GM12878 (cell line): Measurements from ENCODE around the gene CCNI. TPM values are rescaled to one million over a fixed set of nuclear protein-coding genes. Genes with fewer than 3 reads are reported as not detected.

Experiments
- ATAC-seq: fragments of 200-7000 bp; cut with Tn5 transposase; 3 replicates; pipeline ENCODE4 v1.9.1; 2020; ENCODE audit warnings: mild to moderate bottlenecking, moderate library complexity
- BruUV-seq: library from RNA; stranded (reverse); fragments of 400-500 nt; replicated peaks from 2 replicates; lab custom pipeline; 2021; lab: Mats Ljungman, UMichigan
- CTCF ChIA-PET: fragments of 300-600 bp; sonication (Branson Sonifier 250); formaldehyde crosslinking; extraction: SDS; loops from one replicate; lab custom pipeline; 2021; ENCODE audit warnings: inconsistent platforms; lab: Yijun Ruan, JAX
- POLR2A ChIA-PET: fragments of 350-600 bp; formaldehyde crosslinking; extraction: SDS; loops from one replicate; lab custom pipeline; 2021; ENCODE audit warnings: inconsistent platforms; lab: Charles Lee
- RAD21 ChIA-PET: fragments of 300-600 bp; sonication (Branson Sonifier 250); formaldehyde crosslinking; loops from one replicate; lab custom pipeline; 2023; ENCODE audit warnings: antibody characterized with exemption; ENCODE audit not compliant: unreplicated experiment; lab: Charles Lee
- SMC1A ChIA-PET: fragments of 300-600 bp; sonication (Branson Sonifier 250); formaldehyde crosslinking; loops from one replicate; lab custom pipeline; 2023; ENCODE audit not compliant: unreplicated experiment, uncharacterized antibody; lab: Charles Lee
- DNase-seq: peaks from one replicate; pipeline ENCODE4 v3.0.0-alpha.2; 2011; ENCODE audit warnings: low read depth, low spot score
- FAIRE-seq: peaks from 3 replicates; lab custom pipeline; 2011; peaks lifted over from hg19 to GRCh38; lab: Jason Lieb, UNC
- H2AFZ ChIP-seq: 2 replicates; pipeline ENCODE4 v1.6.0; 2011; ENCODE audit warnings: low read depth, low read length, control low read depth; ENCODE audit not compliant: control insufficient read depth
- H3K27ac ChIP-seq: 2 replicates; pipeline ENCODE4 v1.5.1; 2011; ENCODE audit warnings: control low read depth; ENCODE audit not compliant: control insufficient read depth, insufficient read depth
- H3K27me3 ChIP-seq, 2 experiments: replicated peaks in 1 of 2; 2 replicates each; pipeline versions ENCODE4 v1.6.0 to v1.6.1; 2011; ENCODE audit warnings: low read length in 1 of 2; ENCODE audit not compliant: control insufficient read depth in 2 of 2, insufficient read depth in 2 of 2
- H3K36me3 ChIP-seq, 2 experiments: 2 replicates each; pipeline ENCODE4 v1.5.1; 2011; ENCODE audit warnings: low read length in 1 of 2; ENCODE audit not compliant: control insufficient read depth in 2 of 2, insufficient read depth in 2 of 2
- H3K4me1 ChIP-seq: 2 replicates; pipeline ENCODE4 v1.6.1; 2011; ENCODE audit warnings: mild to moderate bottlenecking, low read length, moderate library complexity, mixed read lengths; ENCODE audit not compliant: control insufficient read depth, insufficient read depth
- H3K4me2 ChIP-seq: 2 replicates; pipeline ENCODE4 v1.6.0; 2011; ENCODE audit warnings: control low read depth; ENCODE audit not compliant: control insufficient read depth, insufficient read depth
- H3K4me3 ChIP-seq: fragments of 200-600 bp; sonication (generic); 2 replicates; pipeline ENCODE4 v1.5.1; 2016
- H3K79me2 ChIP-seq: 2 replicates; pipeline ENCODE4 v1.6.0; 2011; ENCODE audit warnings: low read length; ENCODE audit not compliant: control insufficient read depth, insufficient read depth
- H3K9ac ChIP-seq: 2 replicates; pipeline ENCODE4 v1.8.0; 2011; ENCODE audit warnings: low read length, control low read depth, mixed read lengths; ENCODE audit not compliant: control insufficient read depth, insufficient read depth
- H3K9me3 ChIP-seq: replicated peaks from 3 replicates; pipeline ENCODE4 v1.5.1; 2011; ENCODE audit warnings: mild to moderate bottlenecking, low read length; ENCODE audit not compliant: control insufficient read depth, insufficient read depth
- H4K20me1 ChIP-seq: 2 replicates; pipeline ENCODE4 v1.6.0; 2011; ENCODE audit not compliant: control insufficient read depth, insufficient read depth
- BACH1 ChIP-seq: fragments of 450-650 bp; IDR thresholded peaks from 2 replicates; pipeline ENCODE4 v1.6.1; 2017; ENCODE audit warnings: mild to moderate bottlenecking, borderline replicate concordance
- BMI1 ChIP-seq: fragments of 450-650 bp; IDR thresholded peaks from 2 replicates; pipeline ENCODE4 v1.6.1; 2016; ENCODE audit warnings: mild to moderate bottlenecking, moderate library complexity, borderline replicate concordance
- CHD1 ChIP-seq: IDR thresholded peaks from 2 replicates; pipeline ENCODE4 v1.6.1; 2012; ENCODE audit warnings: low read depth, low read length, improper control_type of control experiment
- DPF2 ChIP-seq: fragments of 450-650 bp; IDR thresholded peaks from 2 replicates; pipeline ENCODE4 v1.6.1; 2017; ENCODE audit warnings: mild to moderate bottlenecking
- EP300 ChIP-seq, 2 experiments: fragments of 150-350 bp in 1 of 2; IDR thresholded peaks; 2 replicates each; pipeline ENCODE4 v1.6.1; 2011 to 2012; ENCODE audit warnings: low read depth in 2 of 2, low read length in 2 of 2, borderline replicate concordance in 1 of 2, improper control_type of control experiment in 1 of 2, inconsistent platforms in 1 of 2; ENCODE audit not compliant: control insufficient read depth in 1 of 2
- ESRRA ChIP-seq: IDR thresholded peaks from 2 replicates; pipeline ENCODE4 v1.6.1; 2012; ENCODE audit warnings: mild to moderate bottlenecking, low read length, improper control_type of control experiment
- ETV6 ChIP-seq, 2 experiments: fragments of 450-650 bp in 1 of 2; IDR thresholded peaks in 1 of 2; conservative IDR thresholded peaks in 1 of 2; 2 replicates each; pipeline ENCODE4 v1.6.1; 2014; ENCODE audit warnings: antibody characterized with exemption in 1 of 2, borderline replicate concordance in 1 of 2, low read depth in 1 of 2, mild to moderate bottlenecking in 1 of 2, moderate library complexity in 1 of 2
- RELA ChIP-seq: fragments of 450-650 bp; IDR thresholded peaks from 2 replicates; pipeline ENCODE4 v1.8.0; 2014; ENCODE audit warnings: borderline replicate concordance; ENCODE audit not compliant: partially characterized antibody
- SREBF1 ChIP-seq: IDR thresholded peaks from 2 replicates; pipeline ENCODE4 v1.6.1; 2012; ENCODE audit warnings: mild to moderate bottlenecking, low read length
- TCF7 ChIP-seq: IDR thresholded peaks from 2 replicates; pipeline ENCODE4 v1.6.1; 2014; ENCODE audit warnings: antibody characterized with exemption, borderline replicate concordance
- ZNF24 ChIP-seq: fragments of 450-650 bp; IDR thresholded peaks from 2 replicates; pipeline ENCODE4 v1.6.1; 2017; ENCODE audit warnings: antibody characterized with exemption, mild to moderate bottlenecking
- WGBS: methylation state at CpG from one replicate; pipeline ENCODE4 v1.1.6; 2016; ENCODE audit warnings: low lambda C conversion rate; ENCODE audit not compliant: insufficient replicate concordance, insufficient coverage; ENCODE audit errors: missing lambda C conversion rate; 5-methylcytosine and 5-hydroxymethylcytosine counted together
- in situ Hi-C: fragments of 300-500 bp; cut with MboI; formaldehyde crosslinking; loops from 9 replicates; pipeline ENCODE4 v1.14.3; 2018; ENCODE audit warnings: mixed read lengths
- intact Hi-C: fragments of 100-400 bp; cut with micrococcal nuclease; formaldehyde crosslinking; loops from one replicate; pipeline ENCODE4 v1.14.2; 2022; ENCODE audit not compliant: unreplicated experiment
- polyA plus RNA-seq, 11 experiments: library from polyadenylated mRNA; depleted of rRNA in 4 of 11; unstranded in 6 of 11; stranded (reverse) in 5 of 11; fragments of >200 nt; fragmentation: Nextera tagmentation in 4 of 11; fragmentation: Illumina TruSeq in 1 of 11; extraction: Ambion mirVana in 4 of 11; extraction: Trizol in 1 of 11; gene quantifications; 1 replicate in 1 of 11; 2 replicates in 10 of 11; pipeline versions ENCODE4 v1.2.1 to v1.2.3, GENCODE V29; 2011 to 2016; ENCODE audit warnings: inconsistent platforms in 2 of 11, missing spikeins in 2 of 11, low read depth in 1 of 11
- total RNA-seq, 4 experiments: library from RNA; depleted of rRNA in 3 of 4; stranded (reverse); fragments of >200 nt in 3 of 4; fragmentation: Illumina TruSeq in 1 of 4; extraction: Trizol in 1 of 4; gene quantifications; 2 replicates each; pipeline versions ENCODE4 v1.2.1 to v1.2.3, GENCODE V29; 2013 to 2021

Gene CCNI
- total and polyA plus RNA-seq, 10 of the 15 experiments (the other 5 are each of a cell fraction or from before 2014, with no cell fraction given), result 70.6 to 178 (median 105) TPM

GRCh38 chr4:77022560-77023179 lies 53.1 kb downstream of the CCNI start:
- ChIA-PET CTCF (interaction anchor here (1.0 kb wide), 1 partner anchor 509 kb away, joined by 3 read pairs; no protein-coding TSS in a partner anchor), SMC1A (no interaction called here), RAD21 (no interaction called here), POLR2A (no interaction called here)
- H3K4me1 ChIP-seq, result peaks cover 6% of the 10 kb centered on the region
- in situ Hi-C loops, result no loop called here
- WGBS, result 82% methylated on average over 5 of the region's 5 CpGs
- ATAC-seq (no peak), FAIRE-seq (no peak), DNase-seq (no peak)
- H2AFZ ChIP-seq, result no peak overlapping the region
- no peak overlapping the region for H3K27ac ChIP-seq
- BruUV-seq, result no TSS peak
- no peaks in the 10 kb centered on the region for H3K27me3 ChIP-seq
- no peak overlapping the region for H3K4me3 ChIP-seq
- H3K79me2 ChIP-seq, result no peaks in the 10 kb centered on the region
- H3K9me3 ChIP-seq, result no peaks in the 10 kb centered on the region
- peaks cover 13 to 59% of the 10 kb centered on the region in 2 experiments for H3K36me3 ChIP-seq
- no peak for TF ChIP-seq ZNF24
- TF ChIP-seq CHD1, result no peak
- TF ChIP-seq BACH1, result no peak
- no peak for TF ChIP-seq BMI1
- TF ChIP-seq RELA, result no peak
- no peak for TF ChIP-seq SREBF1
- no peak for TF ChIP-seq ETV6 (conservative IDR thresholded peaks at IDR 0.05 in 1 of 2, IDR thresholded peaks at IDR 0.05 in 1 of 2; ENCODE audit: borderline replicate concordance in 1 of 2, low read depth in 1 of 2)
- no peaks in the 10 kb centered on the region for H4K20me1 ChIP-seq
- H3K4me2 ChIP-seq, result no peak overlapping the region
- intact Hi-C loops, result no loop called here
- no peak overlapping the region for H3K9ac ChIP-seq

- intact Hi-C loops (no loop called here), in situ Hi-C loops (no loop called here)
- DNase-seq (no peak), ATAC-seq (no peak), FAIRE-seq (no peak)
- no peak overlapping the region for H3K4me3 ChIP-seq
- ChIA-PET SMC1A (no interaction called here), POLR2A (no interaction called here), RAD21 (no interaction called here), CTCF (no interaction called here)
- TF ChIP-seq ESRRA (no peak), EP300 (IDR thresholded peaks at IDR 0.05; ENCODE audit: borderline replicate concordance in 1 of 2, control insufficient read depth in 1 of 2, low read depth in 2 of 2, low read length in 2 of 2) (no peak), TCF7 (no peak), ETV6 (conservative IDR thresholded peaks at IDR 0.05 in 1 of 2, IDR thresholded peaks at IDR 0.05 in 1 of 2; ENCODE audit: borderline replicate concordance in 1 of 2, low read depth in 1 of 2) (no peak), DPF2 (no peak)
- H3K27me3 ChIP-seq, result no peaks in the 10 kb centered on the region
- no TSS peak for BruUV-seq
- H3K9me3 ChIP-seq, result no peaks in the 10 kb centered on the region
- no peak overlapping the region for H2AFZ ChIP-seq
- WGBS, result 88% methylated on average over 5 of the region's 5 CpGs
- H3K79me2 ChIP-seq, result no peaks in the 10 kb centered on the region
- no peak overlapping the region for H3K9ac ChIP-seq
- H3K36me3 ChIP-seq, result peaks cover 13 to 51% of the 10 kb centered on the region in 2 experiments
- H4K20me1 ChIP-seq, result no peaks in the 10 kb centered on the region
- H3K4me2 ChIP-seq, result no peak overlapping the region
- H3K4me1 ChIP-seq, result peaks cover 6% of the 10 kb centered on the region
- H3K27ac ChIP-seq, result no peak overlapping the region
These were observed 54.1 kb downstream of the CCNI start for GRCh38 chr4:77021614-77022089.
